Gastroesophageal sphincter (tissue), 3 donors: ENCODE results near the gene ZSWIM6.

Experiments used
- CTCF ChIP-seq, 4 experiments: fragments of 200-600 bp in 2 of 4; fragments of 450-650 bp in 2 of 4; sonication (generic) in 1 of 4; IDR thresholded peaks; one replicate each; pipeline ENCODE4 v1.5.1; 2017 to 2019; ENCODE audit warnings: antibody characterized with exemption in 4 of 4, mild to moderate bottlenecking in 2 of 4, moderate library complexity in 2 of 4
- EP300 ChIP-seq: sonication (generic); formaldehyde crosslinking; IDR thresholded peaks from one replicate; pipeline ENCODE4 v1.6.1; 2017; ENCODE audit warnings: antibody characterized with exemption, mild to moderate bottlenecking
- POLR2A ChIP-seq, 2 donors: fragments of 450-650 bp; IDR thresholded peaks; one replicate each; pipeline ENCODE4 v1.6.1; 2017; ENCODE audit warnings: antibody characterized with exemption in 2 of 2, mild to moderate bottlenecking in 2 of 2, moderate library complexity in 1 of 2

GRCh38 chr5:61523997-61524396 is 191.9 kb downstream of the ZSWIM6 start:
- TF ChIP-seq CTCF (IDR thresholded peaks at IDR 0.05) (no peak), POLR2A (IDR thresholded peaks at IDR 0.05) (no peak), EP300 (no peak)
